Keratinocyte (primary cell): ENCODE results near the gene THRAP3. TPM values are rescaled to one million over a fixed set of nuclear protein-coding genes. Genes with fewer than 3 reads are reported as not detected.

Experiments used
- DNase-seq: peaks from one replicate; pipeline ENCODE4 v3.0.0-alpha.2; 2011; ENCODE audit warnings: low read depth, missing footprints, low spot score
- FAIRE-seq: peaks from 2 replicates; lab custom pipeline; 2011; peaks lifted over from hg19 to GRCh38; lab: Jason Lieb, UNC
- H2AFZ ChIP-seq: 2 replicates; pipeline ENCODE4 v1.6.0; 2012; ENCODE audit warnings: low read length, control low read depth, inconsistent platforms; ENCODE audit not compliant: control insufficient read depth
- H3K27ac ChIP-seq: 2 replicates; pipeline ENCODE4 v1.5.1; 2011; ENCODE audit warnings: low read length; ENCODE audit not compliant: control insufficient read depth, insufficient read depth
- H3K27me3 ChIP-seq: 3 replicates; pipeline ENCODE4 v1.6.0; 2011; ENCODE audit warnings: low read length; ENCODE audit not compliant: control insufficient read depth, insufficient read depth; ENCODE audit errors: extremely low read depth
- H3K36me3 ChIP-seq, 2 experiments: 2 replicates in 1 of 2; 3 replicates in 1 of 2; pipeline ENCODE4 v1.5.1; 2011; ENCODE audit warnings: low read length in 2 of 2, mild to moderate bottlenecking in 1 of 2; ENCODE audit not compliant: control insufficient read depth in 2 of 2, insufficient read depth in 2 of 2; ENCODE audit errors: extremely low read depth in 1 of 2
- H3K4me1 ChIP-seq: 3 replicates; pipeline ENCODE4 v1.5.1; 2011; ENCODE audit warnings: low read length; ENCODE audit not compliant: control insufficient read depth, insufficient read depth; ENCODE audit errors: extremely low read depth
- H3K4me2 ChIP-seq: 3 replicates; pipeline ENCODE4 v1.6.0; 2011; ENCODE audit warnings: low read depth, low read length; ENCODE audit not compliant: control insufficient read depth, insufficient read depth; ENCODE audit errors: extremely low read depth
- H3K4me3 ChIP-seq, 3 experiments: fragments of 200-600 bp in 1 of 3; sonication (generic) in 1 of 3; 2 replicates in 2 of 3; 3 replicates in 1 of 3; pipeline ENCODE4 v1.5.1; 2011 to 2016; ENCODE audit warnings: low read length in 3 of 3, mild to moderate bottlenecking in 3 of 3, control low read depth in 2 of 3, inconsistent platforms in 1 of 3, low read depth in 1 of 3, mixed read lengths in 1 of 3, mixed run types in 1 of 3, moderate library complexity in 1 of 3; ENCODE audit not compliant: control insufficient read depth in 2 of 3, insufficient read depth in 2 of 3; ENCODE audit errors: extremely low read depth in 1 of 3
- H3K79me2 ChIP-seq: 2 replicates; pipeline ENCODE4 v1.6.0; 2012; ENCODE audit warnings: low read length; ENCODE audit not compliant: control insufficient read depth, insufficient read depth
- H3K9ac ChIP-seq: 3 replicates; pipeline ENCODE4 v1.6.0; 2011; ENCODE audit warnings: low read length; ENCODE audit not compliant: control insufficient read depth, insufficient read depth; ENCODE audit errors: extremely low read depth
- H3K9me1 ChIP-seq: 3 replicates; pipeline ENCODE4 v1.6.0; 2011; ENCODE audit warnings: low read length; ENCODE audit not compliant: control insufficient read depth, insufficient read depth; ENCODE audit errors: extremely low read depth
- H3K9me3 ChIP-seq: 2 replicates; pipeline ENCODE4 v1.5.1; 2012; ENCODE audit warnings: low read depth, low read length; ENCODE audit not compliant: control insufficient read depth
- H4K20me1 ChIP-seq: 3 replicates; pipeline ENCODE4 v1.6.0; 2011; ENCODE audit warnings: low read length; ENCODE audit not compliant: control insufficient read depth, insufficient read depth; ENCODE audit errors: extremely low read depth
- CTCF ChIP-seq, 3 experiments: IDR thresholded peaks in 1 of 3; conservative IDR thresholded peaks in 1 of 3; optimal IDR thresholded peaks in 1 of 3; 2 replicates in 2 of 3; 3 replicates in 1 of 3; pipeline versions ENCODE3 to v1.5.1; 2011; ENCODE audit warnings: low read length in 3 of 3, mild to moderate bottlenecking in 3 of 3, moderate library complexity in 2 of 3, control low read depth in 1 of 3, inconsistent platforms in 1 of 3; ENCODE audit not compliant: insufficient read depth in 2 of 3; ENCODE audit errors: extremely low read depth in 1 of 3
- EZH2 ChIP-seq: IDR thresholded peaks from one replicate; pipeline ENCODE4 v1.6.1; 2012; ENCODE audit warnings: inconsistent platforms, mild to moderate bottlenecking, low read length, moderate library complexity
- dilution Hi-C: fragments of 300-500 bp; cut with MboI; formaldehyde crosslinking; loops from one replicate; pipeline ENCODE4 v1.7.0; 2020; ENCODE audit warnings: low sequenced_read_pairs; ENCODE audit not compliant: extremely low pct_ligation_motif_present
- polyA plus RNA-seq, 5 experiments: library from polyadenylated mRNA; depleted of rRNA in 3 of 5; stranded (reverse) in 3 of 5; stranded (forward) in 1 of 5; unstranded in 1 of 5; fragments of >200 nt; gene quantifications; 1 replicate in 1 of 5; 2 replicates in 3 of 5; 3 replicates in 1 of 5; pipeline versions ENCODE4 v1.2.1 to v1.2.3, GENCODE V29; 2011 to 2012; ENCODE audit warnings: missing spikeins in 2 of 5, low read depth in 1 of 5, low replicate concordance in 1 of 5

The THRAP3 gene
- polyA plus RNA-seq, 1 donor (not counting 4 experiments of a cell fraction or from before 2014, with no cell fraction given), result 79.6 TPM

GRCh38 chr1:36295390-36295789 lies 71.1 kb downstream of the THRAP3 start:
- Histone ChIP-seq H3K4me2 (no peak overlapping the region), H3K36me3 (peaks cover 22 to 31% of the 10 kb centered on the region in 2 experiments), H2AFZ (no peak overlapping the region), H3K9me3 (no peaks in the 10 kb centered on the region), H3K4me1 (peaks cover 6% of the 10 kb centered on the region), H3K27me3 (no peaks in the 10 kb centered on the region), H4K20me1 (no peaks in the 10 kb centered on the region), H3K79me2 (peaks cover 7% of the 10 kb centered on the region), H3K9ac (no peak overlapping the region), H3K4me3 (no peak overlapping the region), H3K9me1 (no peaks in the 10 kb centered on the region), H3K27ac (no peak overlapping the region)
- no peak for FAIRE-seq
- TF ChIP-seq CTCF (optimal IDR thresholded peaks at IDR 0.05 in 1 of 3, IDR thresholded peaks at IDR 0.05 in 1 of 3, conservative IDR thresholded peaks at IDR 0.05 in 1 of 3; ENCODE audit: extremely low read depth in 1 of 3, insufficient read depth in 2 of 3, low read length in 3 of 3) (no peak), EZH2 (no peak)
- dilution Hi-C loops, result no loop called here
- DNase-seq, result no peak

DNA sequence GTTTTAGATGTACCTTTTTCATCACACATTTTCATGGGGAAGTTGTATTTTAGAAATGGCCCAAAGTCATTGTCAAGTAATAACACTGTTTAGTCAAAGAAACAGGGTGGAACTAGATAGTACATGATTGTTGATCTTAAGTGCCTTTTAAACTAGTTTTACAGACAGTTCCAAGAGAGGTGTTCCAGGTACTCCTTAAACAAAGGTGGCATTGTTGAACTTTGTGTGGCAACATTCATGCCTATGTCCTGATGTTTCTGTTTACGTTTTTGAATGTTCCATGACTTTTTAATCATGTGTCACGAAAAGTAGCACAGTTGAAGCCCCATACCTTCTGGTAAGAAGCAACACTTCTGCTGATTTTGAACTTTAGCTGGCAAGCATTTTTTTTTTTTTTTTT lies 72.8 kb downstream of the THRAP3 start:
- no peaks in the 10 kb centered on the region for H4K20me1 ChIP-seq
- H2AFZ ChIP-seq, result no peak overlapping the region
- no peak for TF ChIP-seq EZH2
- no peak for TF ChIP-seq CTCF (optimal IDR thresholded peaks at IDR 0.05 in 1 of 3, IDR thresholded peaks at IDR 0.05 in 1 of 3, conservative IDR thresholded peaks at IDR 0.05 in 1 of 3; ENCODE audit: extremely low read depth in 1 of 3, insufficient read depth in 2 of 3, low read length in 3 of 3)
- H3K9me3 ChIP-seq, result no peaks in the 10 kb centered on the region
- no peak overlapping the region for H3K4me2 ChIP-seq
- FAIRE-seq (no peak), DNase-seq (no peak)
- no peak overlapping the region for H3K4me3 ChIP-seq
- no peak overlapping the region for H3K9ac ChIP-seq
- no peaks in the 10 kb centered on the region for H3K9me1 ChIP-seq
- dilution Hi-C loops, result no loop called here
- peak overlapping the region; percentile 20 for H3K27ac ChIP-seq
- H3K27me3 ChIP-seq, result no peaks in the 10 kb centered on the region
- H3K79me2 ChIP-seq, result peaks cover 2% of the 10 kb centered on the region
- peaks cover 15% of the 10 kb centered on the region for H3K4me1 ChIP-seq
- H3K36me3 ChIP-seq, result peaks cover 25 to 35% of the 10 kb centered on the region in 2 experiments
